NCI-H128 (cell line): ENCODE data around the gene FAM171A1.
"Not testable (repeated sequence)": the region's sequence is repeated elsewhere in the genome, so short reads cannot be mapped to it uniquely, and the experiment has no call there.

ENCODE experiments used
- DNase-seq: peaks from one replicate; lab custom pipeline; 2025; ENCODE audit not compliant: unreplicated experiment; lab: John Stamatoyannopoulos, UW

Gene FAM171A1

GRCh38 chr10:15346440-15347141, 24.5 kb downstream of the FAM171A1 start:
- DNase-seq = no peak

- no peak for DNase-seq
Observed at GRCh38 chr10:15345450-15345849, 25.6 kb downstream of the FAM171A1 start.

DNA sequence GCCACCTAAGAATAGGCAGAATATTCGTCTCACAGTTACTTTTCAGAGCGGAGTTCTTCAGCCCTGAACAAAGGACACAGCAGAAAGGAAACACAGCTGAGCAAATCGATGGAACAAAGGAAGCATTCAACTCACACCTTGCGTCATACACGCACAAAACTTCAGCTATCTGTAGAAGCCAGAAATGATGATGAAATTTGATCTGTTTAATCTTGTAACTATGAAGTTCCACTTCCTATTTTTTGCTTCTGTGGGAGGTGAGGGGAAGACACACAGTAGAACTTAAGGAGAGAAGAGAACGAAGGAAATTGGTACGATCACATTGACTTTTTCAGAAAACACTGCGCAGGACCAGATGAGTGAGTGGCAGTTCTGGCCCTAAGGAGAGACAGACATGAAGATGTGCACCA, 26.2 kb downstream of the FAM171A1 start:
- no peak for DNase-seq

DNA sequence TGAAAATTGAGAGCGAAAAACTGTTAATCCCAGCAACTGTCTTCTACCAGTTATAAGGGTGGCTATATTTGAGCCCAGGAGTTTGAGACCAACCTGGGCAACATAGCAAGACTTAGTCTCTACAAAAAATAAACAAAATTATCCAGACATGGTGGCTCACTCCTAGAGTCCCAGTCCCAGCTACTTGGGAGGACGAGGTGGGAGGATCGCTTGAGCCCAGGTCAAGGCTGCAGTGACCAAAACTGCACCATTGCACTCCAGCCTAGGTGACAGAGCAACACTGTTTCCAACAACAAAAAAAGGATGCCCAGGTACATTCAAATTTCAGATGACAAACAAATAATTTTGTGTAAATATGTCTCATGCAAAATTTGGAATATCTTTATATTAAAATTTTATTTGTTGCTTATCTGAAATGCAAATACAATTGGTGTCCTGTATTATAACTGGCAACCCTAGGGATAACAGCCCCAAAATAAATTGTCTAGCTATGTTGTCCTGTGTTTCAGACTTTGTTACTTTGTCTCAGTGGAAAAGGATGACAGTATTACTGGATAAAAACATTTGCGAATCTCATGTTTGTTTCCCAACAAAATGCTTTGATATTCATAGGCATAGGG, 26.7 kb downstream of the FAM171A1 start:
- no peak for DNase-seq

- no peak for DNase-seq
Observed at GRCh38 chr10:15342970-15343369, 28.1 kb downstream of the FAM171A1 start.

GRCh38 chr10:15341502-15342128, 29.5 kb downstream of the FAM171A1 start:
- no peak for DNase-seq

DNA sequence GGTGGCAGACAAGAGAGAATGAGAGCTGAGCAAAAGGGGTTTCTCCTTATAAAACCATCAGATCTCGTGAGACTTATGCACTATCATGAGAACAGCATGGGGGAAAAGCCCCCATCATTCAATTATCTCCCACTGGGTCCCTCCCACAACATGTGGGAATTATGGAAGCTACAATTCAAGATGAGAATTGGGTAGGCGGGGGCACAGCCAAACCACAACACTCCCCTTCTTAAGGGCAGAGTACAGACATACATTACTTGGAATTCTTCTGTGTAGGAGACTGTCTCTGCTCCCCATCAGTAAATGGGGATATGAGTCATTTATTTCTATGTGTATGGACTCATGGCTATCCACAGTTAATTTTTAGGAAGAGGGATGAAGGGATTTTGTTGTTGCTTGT, 31.2 kb downstream of the FAM171A1 start:
- DNase-seq = no peak

DNA sequence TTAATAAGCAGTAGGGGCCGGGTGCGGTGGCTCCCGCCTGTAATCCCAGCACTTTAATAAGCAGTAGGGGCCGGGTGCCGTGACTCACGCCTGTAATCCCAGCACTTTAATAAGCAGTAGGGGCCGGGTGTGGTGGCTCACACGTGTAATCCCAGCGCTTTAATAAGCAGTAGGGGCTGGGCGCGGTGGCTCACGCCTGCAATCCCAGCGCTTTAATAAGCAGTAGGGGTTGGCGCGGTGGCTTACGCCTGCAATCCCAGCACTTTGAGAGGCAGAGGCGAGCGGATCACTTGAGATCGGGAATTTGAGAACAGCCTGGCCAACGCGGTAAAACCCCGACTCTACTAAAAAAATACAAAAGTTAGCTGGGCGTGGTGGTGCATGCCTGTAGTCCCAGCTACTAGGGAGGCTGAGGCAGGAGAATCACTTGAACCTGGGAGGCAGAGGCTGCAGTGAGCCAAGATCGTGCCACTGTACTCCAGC, 33.6 kb downstream of the FAM171A1 start:
- not testable (repeated sequence) for DNase-seq

- no peak for DNase-seq
Observed at GRCh38 chr10:15336211-15336610, 34.9 kb downstream of the FAM171A1 start.

- DNase-seq = no peak
Observed at GRCh38 chr10:15335508-15335907, 35.6 kb downstream of the FAM171A1 start.

DNA sequence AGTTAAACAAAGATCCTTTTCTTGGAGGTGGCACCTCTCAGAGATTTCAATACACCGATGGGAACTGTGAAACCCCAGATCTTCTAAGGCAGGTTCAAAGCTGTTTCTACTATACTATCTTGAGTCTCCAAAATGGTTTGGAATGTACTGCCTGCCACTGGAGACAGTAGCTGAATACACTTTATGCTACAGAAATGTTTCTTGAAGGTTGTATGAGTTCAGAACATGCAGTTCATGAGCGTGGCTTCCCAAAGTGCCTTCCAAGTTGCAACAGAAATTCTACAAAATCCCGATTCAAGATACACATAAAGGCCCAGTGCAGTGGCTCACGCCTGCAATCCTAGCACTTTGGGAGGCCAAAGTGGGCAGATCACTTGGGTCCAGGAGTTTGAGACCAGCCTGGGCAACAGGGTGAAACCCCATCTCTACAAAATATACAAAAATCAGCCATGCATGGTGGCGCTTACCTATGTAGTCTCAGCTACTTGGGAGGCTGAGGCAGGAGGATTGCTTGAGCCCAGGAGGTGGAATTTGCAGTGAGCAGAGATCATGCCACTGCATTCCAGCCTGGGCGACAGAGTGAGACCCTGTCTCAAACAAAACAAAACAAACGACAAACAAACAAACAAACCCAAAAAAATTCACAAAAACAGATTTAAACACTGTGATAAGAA, 36.3 kb downstream of the FAM171A1 start:
- DNase-seq = no peak

- DNase-seq = no peak
Observed at GRCh38 chr10:15333909-15334649, 37.0 kb downstream of the FAM171A1 start.

DNA sequence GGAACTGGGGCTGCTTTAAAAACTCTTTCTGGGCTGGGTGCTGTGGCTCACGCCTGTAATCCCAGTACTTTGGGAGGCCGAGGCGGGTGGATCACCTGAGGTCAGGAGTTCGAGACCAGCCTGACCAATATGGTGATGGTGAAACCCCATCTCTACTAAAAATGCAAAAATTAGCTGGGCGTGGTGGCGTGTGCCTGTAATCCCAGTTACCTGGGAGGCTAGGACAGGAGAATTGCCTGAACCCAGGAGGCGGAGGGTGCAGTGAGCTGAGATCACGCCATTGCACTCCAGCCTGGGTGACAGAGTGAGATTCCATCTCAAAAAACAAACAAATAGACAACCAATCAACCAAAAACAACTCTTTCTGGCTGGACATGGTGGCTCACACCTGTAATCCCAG, 37.9 kb downstream of the FAM171A1 start:
- DNase-seq = not testable (repeated sequence)

DNA sequence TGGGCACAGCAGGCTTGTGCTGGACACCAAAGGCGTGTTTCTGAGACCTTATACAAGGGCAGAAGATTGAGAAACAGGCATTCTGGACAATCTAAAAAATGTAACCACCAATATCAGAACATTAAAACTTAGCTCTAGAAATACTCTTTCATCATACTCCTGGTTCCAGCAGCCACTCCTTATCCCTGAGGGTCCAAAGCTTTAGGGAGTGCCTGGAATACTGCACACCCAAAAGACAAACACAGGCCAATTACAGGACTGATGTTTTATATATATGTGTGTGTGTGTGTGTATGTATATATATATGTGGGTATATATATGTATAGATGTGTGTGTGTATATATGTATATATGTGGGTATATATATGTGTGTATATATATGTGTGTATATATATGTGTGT, 39.6 kb downstream of the FAM171A1 start:
- no peak for DNase-seq

DNA sequence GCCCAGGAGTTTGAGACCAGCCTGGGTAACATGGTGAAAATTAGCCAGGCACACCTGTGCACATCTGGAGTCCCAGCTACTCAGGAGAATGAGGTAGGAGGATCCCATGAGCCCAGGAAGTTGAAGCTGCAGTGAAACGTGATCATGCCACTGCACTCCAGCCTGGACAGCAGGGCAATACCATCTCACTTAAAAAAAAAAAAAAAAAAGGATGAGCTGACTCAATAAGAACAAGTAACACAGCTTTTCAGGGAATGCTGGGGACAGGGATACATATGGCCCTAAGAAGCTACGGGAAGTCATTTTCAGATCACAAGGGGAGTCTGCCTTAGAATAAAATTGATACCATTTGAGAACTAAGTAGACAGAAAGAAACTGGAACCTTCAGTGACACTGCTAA, 41.7 kb downstream of the FAM171A1 start:
- DNase-seq = no peak

DNA sequence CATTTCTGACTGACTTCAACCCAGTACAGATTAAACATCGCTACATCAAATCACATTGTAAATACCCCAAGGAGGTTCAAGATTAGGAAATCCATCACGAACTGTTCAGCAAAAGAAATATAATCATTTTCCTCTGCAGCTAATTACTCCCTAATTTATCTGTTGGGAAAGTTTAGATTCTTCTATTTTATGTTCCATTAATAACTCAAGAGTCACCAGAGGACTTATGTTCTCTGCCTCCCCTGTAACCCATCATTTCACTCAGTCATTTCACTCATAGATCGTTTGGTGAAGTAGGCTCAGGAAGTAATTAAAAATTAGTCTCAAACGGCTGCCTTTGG, 45.2 kb downstream of the FAM171A1 start:
- no peak for DNase-seq

DNA sequence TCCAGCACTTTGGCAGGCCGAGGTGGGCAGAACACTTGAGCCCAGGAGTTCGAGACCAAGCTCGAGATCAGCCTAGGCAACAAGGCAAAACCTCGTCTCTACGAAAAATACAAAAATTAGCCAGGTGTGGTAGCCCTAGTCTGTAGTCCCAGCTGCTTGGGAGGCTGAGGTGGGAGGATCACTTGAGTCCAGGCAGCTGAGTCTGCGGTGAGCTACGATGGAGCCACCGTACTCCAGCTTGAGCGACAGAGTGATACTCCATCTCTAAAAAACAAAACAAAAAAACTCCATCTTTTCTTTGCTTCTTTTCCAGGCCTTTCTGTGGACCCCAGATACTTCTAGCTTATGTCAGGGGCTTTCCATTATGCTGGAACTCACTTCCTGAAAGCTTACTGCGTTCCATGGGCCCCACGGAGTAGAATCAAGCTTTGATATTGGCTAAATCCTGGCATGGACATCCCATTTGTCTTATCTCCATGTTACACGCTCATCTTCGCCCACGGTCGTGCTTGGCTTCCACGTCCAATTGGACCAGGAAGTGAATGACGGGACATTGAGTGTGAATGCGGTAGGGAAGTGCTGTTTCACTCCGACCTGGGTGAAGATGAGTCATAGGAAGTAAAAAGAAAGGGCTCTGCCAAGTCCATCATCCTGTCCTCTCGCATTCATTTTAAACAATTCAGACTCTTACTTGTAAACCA, 45.7 kb downstream of the FAM171A1 start:
- DNase-seq = no peak

GRCh38 chr10:15324611-15325010, 46.5 kb downstream of the FAM171A1 start:
- no peak for DNase-seq

- DNase-seq = no peak
Observed at GRCh38 chr10:15324113-15324512, 47.0 kb downstream of the FAM171A1 start.

DNA sequence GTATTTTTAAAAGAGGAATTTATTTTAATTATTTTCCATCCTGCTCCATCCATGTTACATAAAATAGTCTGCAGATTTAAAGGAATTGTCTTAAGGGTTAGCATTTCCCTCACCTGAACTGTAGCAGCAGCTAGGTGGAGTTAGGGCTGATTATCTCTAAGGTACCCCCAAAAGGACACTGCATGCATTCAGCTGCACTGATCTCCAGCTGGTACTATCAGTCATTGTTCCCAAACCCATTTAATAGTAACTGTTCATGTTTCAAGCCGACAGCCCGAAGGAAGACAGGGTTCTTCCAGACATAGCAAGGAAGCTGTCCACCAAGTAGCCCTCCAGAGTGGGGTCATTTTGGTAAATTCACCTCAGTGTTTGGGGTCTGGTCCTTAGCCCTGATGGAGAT, 48.7 kb downstream of the FAM171A1 start:
- no peak for DNase-seq
